Measurements from ENCODE around the gene EIF4H.
A peak's percentile ranks its signal among the peaks of the same experiment; 100 is the strongest.
"Not testable (repeated sequence)": the region's sequence is repeated elsewhere in the genome, so short reads cannot be mapped to it uniquely, and the experiment has no call there.

EIF4H gene

GRCh38 chr7:74199551-74200355 is 25.6 kb downstream of the EIF4H start:
- no peak for DNase-seq (ENCODE audit: low spot score)

GRCh38 chr7:74202841-74203556 is 28.8 kb downstream of the EIF4H start:
- peak; percentile 47 for DNase-seq (ENCODE audit: low spot score)

- no peak for DNase-seq (ENCODE audit: low spot score)
Observed at GRCh38 chr7:74203956-74204618, 29.9 kb downstream of the EIF4H start.

GRCh38 chr7:74206052-74206451 is 31.9 kb downstream of the EIF4H start:
- DNase-seq (ENCODE audit: low spot score): not testable (repeated sequence)

- DNase-seq (ENCODE audit: low spot score): peak; percentile 81
Observed at GRCh38 chr7:74206589-74207120, 32.5 kb downstream of the EIF4H start.

- DNase-seq (ENCODE audit: low spot score): no peak
Observed at GRCh38 chr7:74207586-74207985, 33.4 kb downstream of the EIF4H start.

- DNase-seq (ENCODE audit: low spot score): not testable (repeated sequence)
Observed at GRCh38 chr7:74208241-74208640, 34.1 kb downstream of the EIF4H start.

DNA sequence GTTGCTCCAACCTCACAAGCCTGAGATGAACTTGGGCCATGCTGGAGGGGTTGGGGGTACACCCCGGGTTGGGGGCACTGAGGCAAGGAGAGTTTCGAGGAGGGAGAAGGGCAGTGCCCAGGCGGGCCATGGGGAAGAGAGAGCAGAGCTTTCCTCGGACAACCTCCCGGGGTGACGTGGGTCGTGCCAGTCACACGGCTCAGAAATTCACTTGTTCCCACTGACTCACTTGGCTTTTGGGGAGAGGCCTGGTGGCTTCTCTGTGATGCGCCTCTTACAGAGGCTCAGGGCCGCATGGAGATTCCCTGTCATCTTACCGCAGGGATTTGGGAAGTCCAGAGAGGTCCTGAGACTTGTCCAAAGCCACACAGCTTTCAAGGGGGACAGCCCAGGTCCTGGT is 38.5 kb downstream of the EIF4H start:
- no peak for DNase-seq (ENCODE audit: low spot score)

- DNase-seq (ENCODE audit: low spot score): no peak
Observed at GRCh38 chr7:74214816-74215630, 40.9 kb downstream of the EIF4H start.

DNA sequence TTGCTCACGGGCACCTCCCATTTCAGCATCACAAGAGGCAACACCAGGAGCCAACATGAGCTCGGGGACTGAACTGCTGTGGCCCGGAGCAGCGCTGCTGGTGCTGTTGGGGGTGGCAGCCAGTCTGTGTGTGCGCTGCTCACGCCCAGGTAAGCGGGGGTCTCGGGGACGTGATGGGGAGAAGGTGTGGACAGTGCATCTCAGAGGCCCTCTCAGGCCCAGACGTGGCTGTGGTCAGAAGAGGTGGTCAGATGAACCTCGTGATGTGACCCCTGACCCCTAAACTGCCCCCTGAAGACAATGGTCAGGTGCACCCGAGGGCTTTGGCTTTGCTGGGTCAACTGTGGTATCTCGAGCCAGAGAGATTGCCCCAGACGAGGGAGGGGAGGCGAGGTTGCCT is 41.8 kb downstream of the EIF4H start:
- no peak for DNase-seq (ENCODE audit: low spot score)

DNA sequence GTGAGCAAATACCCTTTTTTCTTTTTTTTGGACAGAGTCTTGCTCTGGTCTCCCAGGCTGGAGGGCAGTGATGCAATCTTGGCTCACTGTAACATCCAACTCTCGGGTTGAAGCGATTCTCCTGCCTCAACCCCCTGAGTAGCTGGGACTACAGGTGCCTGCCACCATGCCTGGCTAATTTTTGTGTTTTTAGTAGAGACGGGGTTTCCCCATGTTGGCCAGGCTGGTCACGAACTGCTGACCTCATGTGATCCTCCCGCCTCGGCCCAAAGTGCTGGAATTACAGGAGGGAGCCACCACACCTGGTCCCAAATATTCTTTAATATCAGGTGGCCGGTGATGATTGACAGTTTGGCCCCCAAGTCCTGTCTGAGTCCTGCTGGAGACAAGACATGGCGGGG is 42.2 kb downstream of the EIF4H start:
- no peak for DNase-seq (ENCODE audit: low spot score)

- DNase-seq (ENCODE audit: low spot score): no peak
Observed at GRCh38 chr7:74217455-74218342, 43.5 kb downstream of the EIF4H start.

DNA sequence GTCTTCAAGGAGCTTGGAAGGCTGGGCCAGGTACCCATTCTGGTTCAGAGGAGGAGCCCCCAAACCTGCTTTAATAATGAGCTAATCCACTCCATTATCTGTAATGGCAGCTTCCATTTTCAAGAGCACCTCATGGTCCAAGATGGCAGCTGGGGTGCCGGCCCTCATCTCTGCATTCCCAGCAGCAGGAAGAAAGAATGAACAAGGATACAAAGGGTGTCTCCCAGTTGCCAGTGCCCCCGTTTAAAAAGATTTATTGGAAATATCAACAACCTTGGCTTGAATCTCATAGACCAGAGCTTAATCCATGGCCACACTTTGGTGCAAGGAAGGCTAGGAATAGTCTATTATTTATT is 44.2 kb downstream of the EIF4H start:
- DNase-seq (ENCODE audit: low spot score): no peak

DNA sequence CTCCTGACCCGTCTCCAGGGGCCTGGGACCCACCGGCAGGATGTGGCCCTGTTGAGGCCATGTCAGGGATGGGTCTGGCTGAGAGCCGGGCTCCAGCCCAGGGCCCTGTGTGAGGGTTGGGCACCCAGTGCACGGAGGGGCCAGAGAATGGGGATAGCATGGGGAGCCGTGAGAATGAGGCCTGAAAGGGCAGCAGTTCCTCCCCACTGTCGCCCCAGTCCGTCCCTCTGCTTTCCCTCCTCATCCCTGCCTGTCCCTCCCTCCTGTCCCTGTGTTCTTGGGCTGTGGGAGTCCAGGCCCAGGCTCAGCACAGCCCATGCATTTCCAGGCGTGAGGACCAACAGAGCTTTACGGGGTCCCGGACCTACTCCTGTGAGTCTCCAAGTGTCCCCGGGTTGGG is 45.3 kb downstream of the EIF4H start:
- DNase-seq (ENCODE audit: low spot score): no peak

DNA sequence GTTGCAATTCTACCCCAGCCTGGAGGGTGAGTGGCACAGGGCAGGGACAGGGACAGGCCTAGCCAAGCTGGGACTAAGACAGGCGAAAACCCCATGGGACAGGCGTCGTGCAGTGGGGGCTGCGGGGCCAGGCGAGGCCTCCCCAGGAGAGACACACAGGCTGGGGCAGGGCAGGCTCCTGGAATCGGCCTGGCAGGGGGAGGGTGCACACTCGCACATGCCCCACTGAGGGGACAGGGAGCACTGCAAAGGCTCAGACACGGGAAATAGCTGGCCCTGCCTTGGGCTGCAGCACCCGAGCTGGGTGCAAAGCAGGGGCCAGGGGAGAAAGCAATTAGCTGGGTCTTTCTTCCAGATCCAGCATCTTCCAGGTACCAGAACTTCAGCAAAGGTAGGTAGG is 46.1 kb downstream of the EIF4H start:
- no peak for DNase-seq (ENCODE audit: low spot score)

GRCh38 chr7:74221713-74222112 is 47.6 kb downstream of the EIF4H start:
- no peak for DNase-seq (ENCODE audit: low spot score)

- DNase-seq (ENCODE audit: low spot score): no peak
Observed at GRCh38 chr7:74222851-74223710, 48.9 kb downstream of the EIF4H start.

- no peak for DNase-seq (ENCODE audit: low spot score)
Observed at GRCh38 chr7:74223711-74224510, 49.8 kb downstream of the EIF4H start.

- no peak for DNase-seq (ENCODE audit: low spot score)
Observed at GRCh38 chr7:74224511-74224832, 50.3 kb downstream of the EIF4H start.

All from hepatic stellate cell (primary cell).